RWPE1 (cell line): ENCODE data around the gene C1QTNF6.

Source experiments
- CTCF ChIA-PET: fragments of 350-600 bp; sonication (Branson Sonifier 250); formaldehyde crosslinking; extraction: SDS; loops from one replicate; lab custom pipeline; 2021; lab: Yijun Ruan, JAX
- POLR2A ChIA-PET: fragments of 400-600 bp; formaldehyde crosslinking; extraction: SDS; loops from one replicate; lab custom pipeline; 2020; ENCODE audit warnings: antibody characterized with exemption; ENCODE audit not compliant: low non-redundant PET; lab: Yijun Ruan, JAX
- DNase-seq: peaks from one replicate; pipeline ENCODE4 v3.0.0; 2012; ENCODE audit warnings: low spot score
- H3K27ac ChIP-seq: fragments of 450-650 bp; 2 replicates; pipeline ENCODE4 v1.5.1; 2017
- CTCF ChIP-seq: fragments of 450-650 bp; conservative IDR thresholded peaks from 2 replicates; pipeline ENCODE4 v1.5.1; 2017; ENCODE audit warnings: low read depth, mild to moderate bottlenecking

The C1QTNF6 gene

GRCh38 chr22:37157516-37158285 lies 30.3 kb downstream of the C1QTNF6 start:
- no peak for DNase-seq
- CTCF ChIA-PET: no interaction called here
- POLR2A ChIA-PET: no interaction called here
- TF ChIP-seq CTCF: no peak
- no peak overlapping the region for H3K27ac ChIP-seq

GRCh38 chr22:37156686-37157435 lies 31.2 kb downstream of the C1QTNF6 start:
- no peak for TF ChIP-seq CTCF
- no peak overlapping the region for H3K27ac ChIP-seq
- ChIA-PET CTCF (no interaction called here), POLR2A (no interaction called here)
- DNase-seq: no peak

- CTCF ChIA-PET: interaction anchor here (0.6 kb wide), 1 partner anchor 1174 kb away, joined by 5 read pairs; no protein-coding TSS in a partner anchor
- no peak for DNase-seq
- TF ChIP-seq CTCF: no peak
- H3K27ac ChIP-seq: no peak overlapping the region
- POLR2A ChIA-PET: no interaction called here
Observed at GRCh38 chr22:37155971-37156370, 32.1 kb downstream of the C1QTNF6 start.

GRCh38 chr22:37154925-37155712 lies 32.9 kb downstream of the C1QTNF6 start:
- CTCF ChIA-PET: interaction anchor here (0.6 kb wide), 1 partner anchor 1175 kb away, joined by 5 read pairs; no protein-coding TSS in a partner anchor
- no peak overlapping the region for H3K27ac ChIP-seq
- POLR2A ChIA-PET: no interaction called here
- no peak for DNase-seq
- no peak for TF ChIP-seq CTCF

DNA sequence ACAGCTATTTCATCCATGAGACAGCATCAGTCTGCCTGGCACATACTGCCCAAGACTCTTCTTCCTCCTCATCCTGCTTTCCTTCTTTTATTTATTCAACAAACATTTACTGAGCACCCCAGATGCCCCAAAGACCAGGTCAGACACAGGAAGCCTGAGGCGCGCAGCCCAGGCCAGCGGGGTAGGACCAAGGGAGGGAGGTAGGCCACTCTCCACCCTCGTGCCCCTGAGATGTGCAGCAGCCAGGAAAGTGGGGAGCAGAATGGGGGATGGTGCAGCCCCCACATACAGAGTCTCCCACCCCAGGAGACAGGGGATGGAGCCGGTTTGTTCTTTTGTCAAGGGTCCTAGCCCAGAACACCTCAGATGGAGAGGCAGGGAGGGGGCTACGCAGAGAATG lies 34.1 kb downstream of the C1QTNF6 start:
- ChIA-PET CTCF (no interaction called here), POLR2A (no interaction called here)
- TF ChIP-seq CTCF: no peak
- H3K27ac ChIP-seq: no peak overlapping the region
- no peak for DNase-seq

DNA sequence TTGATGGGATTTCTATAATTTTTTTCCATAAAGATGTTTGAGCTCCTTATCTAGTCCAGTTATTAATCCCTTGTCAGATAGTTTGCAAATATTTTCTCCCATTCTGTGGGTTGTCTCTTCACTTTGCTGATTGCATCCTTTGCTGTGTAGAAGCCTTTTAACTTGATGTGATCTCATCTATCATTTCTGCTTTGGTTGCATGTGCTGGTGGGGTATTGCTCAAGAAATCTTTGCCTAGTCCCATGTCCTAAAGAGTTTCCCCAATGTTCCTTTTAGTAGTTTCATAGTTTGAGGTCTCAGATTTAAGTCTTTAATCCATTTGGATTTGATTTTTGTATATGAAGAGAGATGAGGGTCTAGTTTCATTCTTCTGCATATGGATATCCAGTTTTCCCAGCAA lies 36.6 kb downstream of the C1QTNF6 start:
- no peak for TF ChIP-seq CTCF
- H3K27ac ChIP-seq: no peak overlapping the region
- ChIA-PET CTCF (interaction anchor here (0.7 to 0.9 kb wide), 2 partner anchors 49 to 393 kb away, joined by 3 to 4 read pairs; no protein-coding TSS in a partner anchor), POLR2A (no interaction called here)
- DNase-seq: no peak
